ENCODE data around the gene CSH2. TPM values are rescaled to one million over a fixed set of nuclear protein-coding genes. Genes with fewer than 3 reads are reported as not detected.
A peak's percentile ranks its signal among the peaks of the same experiment; 100 is the strongest.

The CSH2 gene
- total and polyA plus RNA-seq, 2 of the 13 experiments (the other 11 are each of a cell fraction or from before 2014, with no cell fraction given): not detected

GRCh38 chr17:63843387-63843888 lies 30.0 kb downstream of the CSH2 start (continued):
- TF ChIP-seq EEA1 (CRISPR knock-in tag; IDR thresholded peaks at IDR 0.05; ENCODE audit: borderline replicate concordance): 0 out of 2 replicates have a peak, but pooled peaks have one; percentile 19
- TF ChIP-seq, protein P1, sequence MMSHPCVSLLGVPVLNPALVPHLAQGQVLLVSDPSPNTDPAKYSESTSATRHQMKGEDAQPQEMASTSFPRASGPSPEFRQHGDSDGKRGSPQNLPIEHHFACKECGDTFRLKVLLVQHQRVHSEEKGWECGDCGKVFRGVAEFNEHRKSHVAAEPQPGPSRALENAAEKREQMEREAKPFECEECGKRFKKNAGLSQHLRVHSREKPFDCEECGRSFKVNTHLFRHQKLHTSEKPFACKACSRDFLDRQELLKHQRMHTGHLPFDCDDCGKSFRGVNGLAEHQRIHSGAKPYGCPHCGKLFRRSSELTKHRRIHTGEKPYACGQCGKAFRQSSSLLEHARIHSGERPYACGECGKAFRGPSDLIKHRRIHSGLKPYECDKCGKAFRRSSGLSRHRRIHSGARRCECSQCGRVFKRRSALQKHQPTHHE (CRISPR knock-in tag; IDR thresholded peaks at IDR 0.05; ENCODE audit: borderline replicate concordance): peak; percentile 10; the same call in 1 of the 2 replicates
- peak; percentile 96 for TF ChIP-seq ZMYM3 (CRISPR knock-in tag; IDR thresholded peaks at IDR 0.05)
- TF ChIP-seq ZNF160 (CRISPR knock-in tag; IDR thresholded peaks at IDR 0.05): peak; percentile 55; the same call in 1 of the 2 replicates
- 0 out of 2 replicates have a peak, but pooled peaks have one; percentile 5 for TF ChIP-seq ZNF724P (CRISPR knock-in tag; IDR thresholded peaks at IDR 0.05; ENCODE audit: borderline replicate concordance)
- 0 out of 2 replicates have a peak, but pooled peaks have one; percentile 32 for TF ChIP-seq HES4 (CRISPR knock-in tag; IDR thresholded peaks at IDR 0.05; ENCODE audit: borderline replicate concordance)
- TF ChIP-seq ZMYM2 (CRISPR knock-in tag; IDR thresholded peaks at IDR 0.05): peak; percentile 88
- peak; percentile 54; the same call in 1 of the 2 replicates for TF ChIP-seq GTF3A (CRISPR knock-in tag; conservative IDR thresholded peaks at IDR 0.05)
- peak; percentile 40; the same call in 1 of the 2 replicates for TF ChIP-seq ZNF460 (CRISPR knock-in tag; IDR thresholded peaks at IDR 0.05; ENCODE audit: borderline replicate concordance)
- peak; percentile 69 for TF ChIP-seq IKZF4 (CRISPR knock-in tag; IDR thresholded peaks at IDR 0.05; ENCODE audit: borderline replicate concordance, low read depth, not compliant biosample characterization)
- peak; percentile 50; the same call in 1 of the 2 replicates for TF ChIP-seq ZNF430 (CRISPR knock-in tag; IDR thresholded peaks at IDR 0.05)
- TF ChIP-seq KDM1A (CRISPR knock-in tag; IDR thresholded peaks at IDR 0.05): 0 out of 2 replicates have a peak, but pooled peaks have one; percentile 1
- TF ChIP-seq ZNF318 (CRISPR knock-in tag; IDR thresholded peaks at IDR 0.05): 0 out of 2 replicates have a peak, but pooled peaks have one; percentile 65
- 0 out of 2 replicates have a peak, but pooled peaks have one; percentile 11 for TF ChIP-seq ZBTB21 (CRISPR knock-in tag; IDR thresholded peaks at IDR 0.05)
- TF ChIP-seq NR2F6 (IDR thresholded peaks at IDR 0.05): 0 out of 2 replicates have a peak, but pooled peaks have one; percentile 7
- peak; percentile 0; the same call in 1 of the 2 replicates for TF ChIP-seq NR2F6 (CRISPR knock-in tag; IDR thresholded peaks at IDR 0.05)
- 0 out of 2 replicates have a peak, but pooled peaks have one; percentile 57 for TF ChIP-seq ZNF572 (CRISPR knock-in tag; IDR thresholded peaks at IDR 0.05)
- peak; percentile 49; the same call in 1 of the 2 replicates for TF ChIP-seq KDM5A (IDR thresholded peaks at IDR 0.05; ENCODE audit: borderline replicate concordance, low read length)
- TF ChIP-seq ZNF781 (CRISPR knock-in tag; IDR thresholded peaks at IDR 0.05; ENCODE audit: borderline replicate concordance, not compliant biosample characterization): peak; percentile 27
- peak; percentile 37; the same call in 1 of the 2 replicates for TF ChIP-seq EHMT2 (IDR thresholded peaks at IDR 0.05; ENCODE audit: borderline replicate concordance, low read depth, low read length)
- 0 out of 2 replicates have a peak, but pooled peaks have one; percentile 23 for TF ChIP-seq ZNF333 (CRISPR knock-in tag; IDR thresholded peaks at IDR 0.05; ENCODE audit: borderline replicate concordance)
